ENCODE measurements around the gene BCAT1. TPM values are rescaled to one million over a fixed set of nuclear protein-coding genes. Genes with fewer than 3 reads are reported as not detected.

The BCAT1 gene
- total RNA-seq, 2 donors from 2014 or later: 45.0 to 141 TPM

DNA sequence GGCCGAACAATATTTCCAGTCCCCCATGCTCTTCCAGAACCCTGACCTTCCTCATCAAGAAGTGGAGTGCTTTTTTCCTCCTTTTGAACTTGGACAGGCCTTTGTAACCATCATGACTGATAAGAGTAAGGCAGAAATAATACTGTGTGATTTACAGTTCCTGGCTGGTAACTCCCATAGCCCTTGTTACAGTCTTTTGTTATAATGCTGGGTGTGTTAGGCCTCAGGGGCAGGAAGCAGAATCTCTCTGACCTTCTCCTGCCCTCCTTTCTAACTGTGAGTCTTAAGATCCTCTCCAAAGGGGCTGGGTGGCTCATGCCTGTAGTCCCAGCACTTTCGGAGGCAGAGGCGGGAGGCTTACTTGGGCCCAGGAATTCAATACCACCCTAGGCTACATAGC, 59.5 kb downstream of the BCAT1 start:
- TF ChIP-seq, protein P1, sequence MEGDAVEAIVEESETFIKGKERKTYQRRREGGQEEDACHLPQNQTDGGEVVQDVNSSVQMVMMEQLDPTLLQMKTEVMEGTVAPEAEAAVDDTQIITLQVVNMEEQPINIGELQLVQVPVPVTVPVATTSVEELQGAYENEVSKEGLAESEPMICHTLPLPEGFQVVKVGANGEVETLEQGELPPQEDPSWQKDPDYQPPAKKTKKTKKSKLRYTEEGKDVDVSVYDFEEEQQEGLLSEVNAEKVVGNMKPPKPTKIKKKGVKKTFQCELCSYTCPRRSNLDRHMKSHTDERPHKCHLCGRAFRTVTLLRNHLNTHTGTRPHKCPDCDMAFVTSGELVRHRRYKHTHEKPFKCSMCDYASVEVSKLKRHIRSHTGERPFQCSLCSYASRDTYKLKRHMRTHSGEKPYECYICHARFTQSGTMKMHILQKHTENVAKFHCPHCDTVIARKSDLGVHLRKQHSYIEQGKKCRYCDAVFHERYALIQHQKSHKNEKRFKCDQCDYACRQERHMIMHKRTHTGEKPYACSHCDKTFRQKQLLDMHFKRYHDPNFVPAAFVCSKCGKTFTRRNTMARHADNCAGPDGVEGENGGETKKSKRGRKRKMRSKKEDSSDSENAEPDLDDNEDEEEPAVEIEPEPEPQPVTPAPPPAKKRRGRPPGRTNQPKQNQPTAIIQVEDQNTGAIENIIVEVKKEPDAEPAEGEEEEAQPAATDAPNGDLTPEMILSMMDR (conservative IDR thresholded peaks at IDR 0.05): no peak
- peak overlapping the region; percentile 7 for H3K9ac ChIP-seq (ENCODE audit: extremely low read depth, low read length, poor library complexity, severe bottlenecking)
- peak overlapping the region; percentile 5 for H3K27ac ChIP-seq (ENCODE audit: low read depth, low read length)
- peaks cover 68% of the 10 kb centered on the region for H3K36me3 ChIP-seq (ENCODE audit: control insufficient read depth, insufficient read depth, low read length)
- Mint-ChIP-seq H3K4me1 (peaks cover 26% of the 10 kb centered on the region), H3K27me3 (ENCODE audit: insufficient read depth) (no peaks in the 10 kb centered on the region), H3K36me3 (ENCODE audit: low read depth) (peaks cover 25% of the 10 kb centered on the region), H3K9me3 (no peaks in the 10 kb centered on the region), H3K4me3 (no peak overlapping the region), H3K27ac (peak overlapping the region; percentile 81)
- DNase-seq: no peak
- no peaks in the 10 kb centered on the region for H3K9me3 ChIP-seq (ENCODE audit: control insufficient read depth, low read length)
- H3K4me1 ChIP-seq (ENCODE audit: control insufficient read depth, insufficient read depth, low read length): peaks cover 10% of the 10 kb centered on the region
- 95 to 100% methylated on average over 1 to 3 of the region's 3 CpGs for WGBS, 2 experiments (ENCODE audit: insufficient coverage in 1 of 2, insufficient read length in 1 of 2)
- peak overlapping the region; percentile 8 for H3K4me3 ChIP-seq (ENCODE audit: low read length)
- no peaks in the 10 kb centered on the region for H3K27me3 ChIP-seq (ENCODE audit: control insufficient read depth, insufficient read depth, low read length, poor library complexity, severe bottlenecking)

DNA sequence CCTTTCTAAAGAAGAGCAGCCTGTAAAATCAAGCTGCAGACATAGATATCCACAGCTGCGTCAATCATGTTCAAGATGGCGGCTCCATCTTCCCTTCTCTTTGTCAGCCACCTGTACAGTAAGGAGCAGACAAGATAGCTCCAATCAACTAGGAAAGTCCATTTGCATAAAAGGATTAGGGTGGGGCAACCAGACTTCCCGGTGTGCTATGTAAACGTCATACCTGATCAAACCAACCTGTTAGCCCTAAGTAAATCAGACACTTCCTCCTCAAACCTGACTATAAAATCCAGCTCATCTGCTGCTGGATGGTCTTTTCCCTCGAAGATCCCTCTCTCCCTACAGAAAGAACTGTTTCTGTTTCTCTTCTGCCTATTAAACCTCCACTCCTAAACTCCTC, 60.1 kb downstream of the BCAT1 start:
- 64 to 76% methylated on average over 4 to 5 of the region's 5 CpGs for WGBS, 2 experiments (ENCODE audit: insufficient coverage in 1 of 2, insufficient read length in 1 of 2)
- H3K27me3 ChIP-seq (ENCODE audit: control insufficient read depth, insufficient read depth, low read length, poor library complexity, severe bottlenecking): no peaks in the 10 kb centered on the region
- Mint-ChIP-seq H3K4me1 (peaks cover 23% of the 10 kb centered on the region), H3K4me3 (no peak overlapping the region), H3K36me3 (ENCODE audit: low read depth) (peaks cover 29% of the 10 kb centered on the region), H3K27ac (peak overlapping the region; percentile 81), H3K9me3 (no peaks in the 10 kb centered on the region), H3K27me3 (ENCODE audit: insufficient read depth) (no peaks in the 10 kb centered on the region)
- DNase-seq: peak; percentile 70
- peak overlapping the region; percentile 8 for H3K4me3 ChIP-seq (ENCODE audit: low read length)
- H3K36me3 ChIP-seq (ENCODE audit: control insufficient read depth, insufficient read depth, low read length): peaks cover 69% of the 10 kb centered on the region
- no peak overlapping the region for H3K27ac ChIP-seq (ENCODE audit: low read depth, low read length)
- H3K9me3 ChIP-seq (ENCODE audit: control insufficient read depth, low read length): peaks cover 3% of the 10 kb centered on the region
- peak overlapping the region; percentile 32 for H3K9ac ChIP-seq (ENCODE audit: extremely low read depth, low read length, poor library complexity, severe bottlenecking)
- peaks cover 10% of the 10 kb centered on the region for H3K4me1 ChIP-seq (ENCODE audit: control insufficient read depth, insufficient read depth, low read length)
- TF ChIP-seq, protein P1 (conservative IDR thresholded peaks at IDR 0.05): no peak

DNA sequence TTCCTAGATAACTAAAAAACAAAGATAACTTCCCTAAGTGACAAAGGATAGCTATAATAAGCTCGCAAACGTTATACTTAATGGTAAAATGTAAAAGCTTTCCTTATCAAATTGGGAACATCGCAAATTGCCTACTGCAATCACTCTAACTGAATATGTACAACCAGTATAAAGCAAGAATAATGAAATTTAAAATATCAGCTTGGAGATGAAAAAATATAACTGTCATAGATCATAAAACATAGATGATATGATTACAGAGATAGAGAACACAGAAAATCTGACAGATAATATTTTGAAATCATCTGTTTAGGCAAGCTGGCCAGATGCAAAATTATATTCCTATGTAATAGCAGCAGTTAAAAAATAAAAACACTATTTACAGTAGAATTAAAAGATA, 64.0 kb downstream of the BCAT1 start:
- Mint-ChIP-seq H3K4me1 (peaks cover 20% of the 10 kb centered on the region), H3K27me3 (ENCODE audit: insufficient read depth) (no peaks in the 10 kb centered on the region), H3K9me3 (no peaks in the 10 kb centered on the region), H3K36me3 (ENCODE audit: low read depth) (peaks cover 26% of the 10 kb centered on the region), H3K27ac (no peak overlapping the region), H3K4me3 (no peak overlapping the region)
- no peak overlapping the region for H3K27ac ChIP-seq (ENCODE audit: low read depth, low read length)
- peaks cover 9% of the 10 kb centered on the region for H3K9me3 ChIP-seq (ENCODE audit: control insufficient read depth, low read length)
- 90 to 100% methylated on average over 1 to 3 of the region's 3 CpGs for WGBS, 2 experiments (ENCODE audit: insufficient coverage in 1 of 2, insufficient read length in 1 of 2)
- peaks cover 76% of the 10 kb centered on the region for H3K36me3 ChIP-seq (ENCODE audit: control insufficient read depth, insufficient read depth, low read length)
- no peaks in the 10 kb centered on the region for H3K27me3 ChIP-seq (ENCODE audit: control insufficient read depth, insufficient read depth, low read length, poor library complexity, severe bottlenecking)
- no peak for DNase-seq
- peaks cover 4% of the 10 kb centered on the region for H3K4me1 ChIP-seq (ENCODE audit: control insufficient read depth, insufficient read depth, low read length)
- H3K4me3 ChIP-seq (ENCODE audit: low read length): no peak overlapping the region
- TF ChIP-seq, protein P1 (conservative IDR thresholded peaks at IDR 0.05): no peak
- no peak overlapping the region for H3K9ac ChIP-seq (ENCODE audit: extremely low read depth, low read length, poor library complexity, severe bottlenecking)

Data from endodermal cell (in vitro differentiated cells).